ENCODE results near the gene ATXN1. TPM values are rescaled to one million over a fixed set of nuclear protein-coding genes. Genes with fewer than 3 reads are reported as not detected.

ATXN1 gene
- total RNA-seq, 2 experiments from 2014 or later: 34.1 to 36.7 TPM

- CTCF ChIA-PET: interaction anchor here (1.0 to 5.6 kb wide), 8 partner anchors 9 to 179 kb away, joined by 3 to 38 read pairs (median 4); partner anchors contain the start of gene ATXN1
- Mint-ChIP-seq H3K27ac (peak overlapping the region; percentile 90), H3K36me3 (peaks cover 6% of the 10 kb centered on the region), H3K9me3 (no peaks in the 10 kb centered on the region), H3K4me1 (ENCODE audit: low read depth) (peaks cover 92% of the 10 kb centered on the region), H3K4me3 (peak overlapping the region; percentile 51), H3K27me3 (no peaks in the 10 kb centered on the region)
- POLR2A ChIA-PET: interaction anchor here (1.0 to 5.0 kb wide), 11 partner anchors 8 to 253 kb away, joined by 3 to 43 read pairs (median 5); partner anchors contain the start of gene ATXN1
- intact Hi-C loops (cut with micrococcal nuclease): loop anchor here (1.0 to 10.0 kb wide), 13 partner anchors 9 to 1955 kb away; partner anchors contain the start of genes ATXN1 and NUP153
- no peak for DNase-seq
These were observed 71.3 kb downstream of the ATXN1 start for GRCh38 chr6:16689788-16690607.

- CTCF ChIA-PET: interaction anchor here (1.1 to 5.6 kb wide), 6 partner anchors 10 to 76 kb away, joined by 3 to 38 read pairs (median 6); partner anchors contain the start of gene ATXN1
- peaks cover 2% of the 10 kb centered on the region for H3K36me3 Mint-ChIP-seq
- H3K9me3 Mint-ChIP-seq: no peaks in the 10 kb centered on the region
- H3K4me3 Mint-ChIP-seq: no peak overlapping the region
- intact Hi-C loops (cut with micrococcal nuclease): no loop called here
- H3K27me3 Mint-ChIP-seq: no peaks in the 10 kb centered on the region
- no peak for DNase-seq
- peaks cover 91% of the 10 kb centered on the region for H3K4me1 Mint-ChIP-seq (ENCODE audit: low read depth)
- POLR2A ChIA-PET: interaction anchor here (1.0 to 5.0 kb wide), 3 partner anchors 9 to 80 kb away, joined by 3 to 43 read pairs (median 10); no protein-coding TSS in a partner anchor
- H3K27ac Mint-ChIP-seq: peak overlapping the region; percentile 83
These were observed 72.2 kb downstream of the ATXN1 start for GRCh38 chr6:16688984-16689636.

GRCh38 chr6:16688436-16688835 is 72.8 kb downstream of the ATXN1 start:
- Mint-ChIP-seq H3K36me3 (peaks cover 6% of the 10 kb centered on the region), H3K4me1 (ENCODE audit: low read depth) (peaks cover 92% of the 10 kb centered on the region), H3K9me3 (no peaks in the 10 kb centered on the region), H3K27ac (peak overlapping the region; percentile 83), H3K27me3 (no peaks in the 10 kb centered on the region), H3K4me3 (no peak overlapping the region)
- intact Hi-C loops (cut with micrococcal nuclease): no loop called here
- ChIA-PET CTCF (interaction anchor here (1.1 to 5.6 kb wide), 6 partner anchors 11 to 217 kb away, joined by 3 to 38 read pairs (median 4); no protein-coding TSS in a partner anchor), POLR2A (interaction anchor here (1.1 to 5.0 kb wide), 3 partner anchors 10 to 74 kb away, joined by 9 to 43 read pairs (median 10); partner anchors contain the start of gene ATXN1)
- no peak for DNase-seq

- POLR2A ChIA-PET: interaction anchor here (5.0 kb wide), 1 partner anchor 11 kb away, joined by 43 read pairs; no protein-coding TSS in a partner anchor
- H3K4me3 Mint-ChIP-seq: peak overlapping the region; percentile 52
- peaks cover 13% of the 10 kb centered on the region for H3K36me3 Mint-ChIP-seq
- H3K27me3 Mint-ChIP-seq: no peaks in the 10 kb centered on the region
- CTCF ChIA-PET: interaction anchor here (1.0 to 5.6 kb wide), 3 partner anchors 12 to 216 kb away, joined by 3 to 38 read pairs (median 3); no protein-coding TSS in a partner anchor
- intact Hi-C loops (cut with micrococcal nuclease): no loop called here
- peaks cover 92% of the 10 kb centered on the region for H3K4me1 Mint-ChIP-seq (ENCODE audit: low read depth)
- DNase-seq: no peak
- peak overlapping the region; percentile 83 for H3K27ac Mint-ChIP-seq
- no peaks in the 10 kb centered on the region for H3K9me3 Mint-ChIP-seq
These were observed 74.2 kb downstream of the ATXN1 start for GRCh38 chr6:16687045-16687444.

- H3K27ac Mint-ChIP-seq: peak overlapping the region; percentile 79
- peaks cover 91% of the 10 kb centered on the region for H3K4me1 Mint-ChIP-seq (ENCODE audit: low read depth)
- POLR2A ChIA-PET: interaction anchor here (0.7 to 0.8 kb wide), 3 partner anchors 77 to 152 kb away, joined by 3 to 5 read pairs (median 3); no protein-coding TSS in a partner anchor
- H3K27me3 Mint-ChIP-seq: no peaks in the 10 kb centered on the region
- CTCF ChIA-PET: no interaction called here
- DNase-seq: peak; percentile 94
- H3K4me3 Mint-ChIP-seq: peak overlapping the region; percentile 52
- H3K36me3 Mint-ChIP-seq: peaks cover 31% of the 10 kb centered on the region
- intact Hi-C loops (cut with micrococcal nuclease): loop anchor here (1.0 to 2.0 kb wide), 4 partner anchors 14 to 92 kb away; no protein-coding TSS in a partner anchor
- no peaks in the 10 kb centered on the region for H3K9me3 Mint-ChIP-seq
These were observed 76.2 kb downstream of the ATXN1 start for GRCh38 chr6:16684896-16685554.

- intact Hi-C loops (cut with micrococcal nuclease): loop anchor here (2.0 kb wide), 1 partner anchor 91 kb away; no protein-coding TSS in a partner anchor
- Mint-ChIP-seq H3K4me3 (no peak overlapping the region), H3K36me3 (peaks cover 31% of the 10 kb centered on the region), H3K4me1 (ENCODE audit: low read depth) (peaks cover 88% of the 10 kb centered on the region), H3K9me3 (no peaks in the 10 kb centered on the region), H3K27me3 (no peaks in the 10 kb centered on the region), H3K27ac (peak overlapping the region; percentile 53)
- no peak for DNase-seq
- POLR2A ChIA-PET: no interaction called here
- CTCF ChIA-PET: no interaction called here
These were observed 77.0 kb downstream of the ATXN1 start for GRCh38 chr6:16684195-16684689.

GRCh38 chr6:16683641-16684194 is 77.5 kb downstream of the ATXN1 start:
- intact Hi-C loops (cut with micrococcal nuclease): loop anchor here (2.0 kb wide), 1 partner anchor 91 kb away; no protein-coding TSS in a partner anchor
- H3K4me3 Mint-ChIP-seq: peak overlapping the region; percentile 4
- DNase-seq: peak; percentile 57
- H3K27ac Mint-ChIP-seq: peak overlapping the region; percentile 53
- POLR2A ChIA-PET: interaction anchor here (1.1 to 1.3 kb wide), 2 partner anchors 11 to 58 kb away, joined by 3 read pairs; no protein-coding TSS in a partner anchor
- no peaks in the 10 kb centered on the region for H3K27me3 Mint-ChIP-seq
- H3K36me3 Mint-ChIP-seq: peaks cover 29% of the 10 kb centered on the region
- CTCF ChIA-PET: interaction anchor here (0.6 to 1.0 kb wide), 2 partner anchors 14 to 55 kb away, joined by 3 read pairs; no protein-coding TSS in a partner anchor
- peaks cover 87% of the 10 kb centered on the region for H3K4me1 Mint-ChIP-seq (ENCODE audit: low read depth)
- H3K9me3 Mint-ChIP-seq: no peaks in the 10 kb centered on the region

GRCh38 chr6:16681260-16681873 is 79.9 kb downstream of the ATXN1 start:
- peaks cover 80% of the 10 kb centered on the region for H3K4me1 Mint-ChIP-seq (ENCODE audit: low read depth)
- peaks cover 31% of the 10 kb centered on the region for H3K36me3 Mint-ChIP-seq
- intact Hi-C loops (cut with micrococcal nuclease): no loop called here
- CTCF ChIA-PET: interaction anchor here (0.9 to 1.6 kb wide), 5 partner anchors 10 to 170 kb away, joined by 3 to 6 read pairs (median 3); no protein-coding TSS in a partner anchor
- no peak for DNase-seq
- POLR2A ChIA-PET: interaction anchor here (1.0 to 1.9 kb wide), 3 partner anchors 11 to 89 kb away, joined by 3 to 7 read pairs (median 5); no protein-coding TSS in a partner anchor
- no peak overlapping the region for H3K4me3 Mint-ChIP-seq
- H3K9me3 Mint-ChIP-seq: no peaks in the 10 kb centered on the region
- H3K27me3 Mint-ChIP-seq: no peaks in the 10 kb centered on the region
- peak overlapping the region; percentile 54 for H3K27ac Mint-ChIP-seq

GRCh38 chr6:16679050-16679449 is 82.2 kb downstream of the ATXN1 start:
- no peak for DNase-seq
- Mint-ChIP-seq H3K36me3 (peaks cover 34% of the 10 kb centered on the region), H3K4me1 (ENCODE audit: low read depth) (peaks cover 76% of the 10 kb centered on the region), H3K9me3 (no peaks in the 10 kb centered on the region), H3K4me3 (no peak overlapping the region), H3K27me3 (no peaks in the 10 kb centered on the region), H3K27ac (no peak overlapping the region)
- intact Hi-C loops (cut with micrococcal nuclease): no loop called here
- POLR2A ChIA-PET: no interaction called here
- CTCF ChIA-PET: interaction anchor here (1.3 kb wide), 1 partner anchor 347 kb away, joined by 3 read pairs; no protein-coding TSS in a partner anchor

- H3K27ac Mint-ChIP-seq: no peak overlapping the region
- H3K4me1 Mint-ChIP-seq (ENCODE audit: low read depth): peaks cover 74% of the 10 kb centered on the region
- POLR2A ChIA-PET: no interaction called here
- H3K9me3 Mint-ChIP-seq: no peaks in the 10 kb centered on the region
- no peak overlapping the region for H3K4me3 Mint-ChIP-seq
- no peaks in the 10 kb centered on the region for H3K27me3 Mint-ChIP-seq
- intact Hi-C loops (cut with micrococcal nuclease): no loop called here
- peaks cover 25% of the 10 kb centered on the region for H3K36me3 Mint-ChIP-seq
- CTCF ChIA-PET: no interaction called here
- no peak for DNase-seq
These were observed 83.8 kb downstream of the ATXN1 start for GRCh38 chr6:16677458-16677857.
